Activated CD4-positive, alpha-beta T cell treated with anti-CD3 and anti-CD28 coated beads for 36 hours (primary cell): Measurements from ENCODE around the gene BLID. TPM values are rescaled to one million over a fixed set of nuclear protein-coding genes. Genes with fewer than 3 reads are reported as not detected.

ENCODE experiments used
- ATAC-seq: fragments of 200-7000 bp; cut with Tn5 transposase; one replicate; pipeline ENCODE4 v1.10.0; 2021; ENCODE audit warnings: mild to moderate bottlenecking, moderate library complexity
- CTCF ChIA-PET: fragments of 350-600 bp; sonication (Branson Sonifier 250); formaldehyde crosslinking; loops from one replicate; lab custom pipeline; 2021; ENCODE audit warnings: antibody characterized with exemption; lab: Charles Lee
- POLR2A ChIA-PET: fragments of 350-600 bp; sonication (Branson Sonifier 250); formaldehyde crosslinking; loops from one replicate; lab custom pipeline; 2021; ENCODE audit warnings: antibody characterized with exemption, inconsistent platforms; lab: Charles Lee
- DNase-seq: peaks from one replicate; pipeline ENCODE4 v3.0.0-alpha.2; 2020
- H3K27ac Mint-ChIP-seq: one replicate; pipeline ENCODE4 v1.8.0; 2021; ENCODE audit warnings: mixed read lengths
- H3K27me3 Mint-ChIP-seq: one replicate; pipeline ENCODE4 v1.8.0; 2021; ENCODE audit warnings: mixed read lengths
- H3K36me3 Mint-ChIP-seq: one replicate; pipeline ENCODE4 v1.8.0; 2021; ENCODE audit warnings: low read depth, mixed read lengths
- H3K4me1 Mint-ChIP-seq: one replicate; pipeline ENCODE4 v1.8.0; 2021; ENCODE audit warnings: mixed read lengths
- H3K4me3 Mint-ChIP-seq: one replicate; pipeline ENCODE4 v1.8.0; 2021; ENCODE audit warnings: mild to moderate bottlenecking, moderate library complexity, mixed read lengths
- H3K9me3 Mint-ChIP-seq: one replicate; pipeline ENCODE4 v1.8.0; 2021; ENCODE audit warnings: low read depth, mixed read lengths
- intact Hi-C, 2 experiments: fragments of 100-400 bp; cut with DNase I in 1 of 2; cut with micrococcal nuclease in 1 of 2; formaldehyde crosslinking; loops; one replicate each; pipeline versions ENCODE4 v1.14.2 to v1.15.1; 2022 to 2024; cut with DNase I, micrococcal nuclease
- total RNA-seq, 2 experiments: library from RNA; stranded (reverse); gene quantifications; one replicate each; pipeline ENCODE4 v1.2.3, GENCODE V29; 2021

BLID gene
- total RNA-seq, 2 experiments from 2014 or later = not detected

GRCh38 chr11:122094836-122095235, 21.2 kb downstream of the BLID start:
- ATAC-seq (no peak), DNase-seq (no peak)
- no peaks in the 10 kb centered on the region for H3K9me3 Mint-ChIP-seq
- intact Hi-C loops = no loop called here
- CTCF ChIA-PET = no interaction called here
- H3K27ac Mint-ChIP-seq = no peak overlapping the region
- H3K4me1 Mint-ChIP-seq = peaks cover 1% of the 10 kb centered on the region
- POLR2A ChIA-PET = no interaction called here
- H3K27me3 Mint-ChIP-seq = peaks cover 24% of the 10 kb centered on the region
- H3K4me3 Mint-ChIP-seq = no peak overlapping the region
- H3K36me3 Mint-ChIP-seq = no peaks in the 10 kb centered on the region

- DNase-seq (no peak), ATAC-seq (no peak)
- Mint-ChIP-seq H3K27me3 (peaks cover 19% of the 10 kb centered on the region), H3K4me1 (no peaks in the 10 kb centered on the region), H3K4me3 (no peak overlapping the region), H3K9me3 (no peaks in the 10 kb centered on the region), H3K36me3 (no peaks in the 10 kb centered on the region), H3K27ac (no peak overlapping the region)
- intact Hi-C loops = no loop called here
- ChIA-PET CTCF (no interaction called here), POLR2A (no interaction called here)
Measured at GRCh38 chr11:122093731-122094275, 22.2 kb downstream of the BLID start.

GRCh38 chr11:122091835-122092234, 24.2 kb downstream of the BLID start:
- CTCF ChIA-PET = no interaction called here
- Mint-ChIP-seq H3K4me1 (no peaks in the 10 kb centered on the region), H3K36me3 (no peaks in the 10 kb centered on the region), H3K4me3 (no peak overlapping the region), H3K27ac (no peak overlapping the region), H3K9me3 (no peaks in the 10 kb centered on the region), H3K27me3 (peaks cover 18% of the 10 kb centered on the region)
- DNase-seq (no peak), ATAC-seq (no peak)
- intact Hi-C loops = no loop called here
- POLR2A ChIA-PET = no interaction called here

GRCh38 chr11:122089111-122089510, 26.9 kb downstream of the BLID start:
- H3K4me1 Mint-ChIP-seq = no peaks in the 10 kb centered on the region
- ChIA-PET CTCF (interaction anchor here (0.6 kb wide), 1 partner anchor 52 kb away, joined by 3 read pairs; no protein-coding TSS in a partner anchor), POLR2A (no interaction called here)

GRCh38 chr11:122085712-122086111, 30.3 kb downstream of the BLID start:
- H3K36me3 Mint-ChIP-seq = no peaks in the 10 kb centered on the region
- no peaks in the 10 kb centered on the region for H3K9me3 Mint-ChIP-seq
- intact Hi-C loops = no loop called here
- ATAC-seq (no peak), DNase-seq (no peak)
- no peaks in the 10 kb centered on the region for H3K4me1 Mint-ChIP-seq
- POLR2A ChIA-PET = no interaction called here
- no peak overlapping the region for H3K27ac Mint-ChIP-seq
- H3K27me3 Mint-ChIP-seq = peaks cover 6% of the 10 kb centered on the region
- CTCF ChIA-PET = no interaction called here
- no peak overlapping the region for H3K4me3 Mint-ChIP-seq

More at GRCh38 chr11:122089111-122089510, 26.9 kb downstream of the BLID start:
- no peak overlapping the region for H3K4me3 Mint-ChIP-seq
- DNase-seq = no peak
- H3K27ac Mint-ChIP-seq = no peak overlapping the region
- no peaks in the 10 kb centered on the region for H3K36me3 Mint-ChIP-seq
- intact Hi-C loops = no loop called here
- peaks cover 14% of the 10 kb centered on the region for H3K27me3 Mint-ChIP-seq
- ATAC-seq = no peak
- no peaks in the 10 kb centered on the region for H3K9me3 Mint-ChIP-seq

GRCh38 chr11:122085264-122085663, 30.8 kb downstream of the BLID start:
- ATAC-seq (no peak), DNase-seq (no peak)
- intact Hi-C loops = no loop called here
- Mint-ChIP-seq H3K4me3 (no peak overlapping the region), H3K27ac (no peak overlapping the region), H3K4me1 (no peaks in the 10 kb centered on the region), H3K36me3 (no peaks in the 10 kb centered on the region), H3K27me3 (peaks cover 6% of the 10 kb centered on the region), H3K9me3 (no peaks in the 10 kb centered on the region)
- POLR2A ChIA-PET = no interaction called here
- CTCF ChIA-PET = interaction anchor here (0.7 kb wide), 1 partner anchor 15 kb away, joined by 3 read pairs; no protein-coding TSS in a partner anchor

- ChIA-PET POLR2A (no interaction called here), CTCF (no interaction called here)
- ATAC-seq = no peak
Measured at GRCh38 chr11:122082205-122082604, 33.8 kb downstream of the BLID start.

GRCh38 chr11:122081073-122081472, 34.9 kb downstream of the BLID start:
- CTCF ChIA-PET = no interaction called here
- no peaks in the 10 kb centered on the region for H3K4me1 Mint-ChIP-seq
- POLR2A ChIA-PET = no interaction called here

More at GRCh38 chr11:122082205-122082604, 33.8 kb downstream of the BLID start:
- no peak overlapping the region for H3K4me3 Mint-ChIP-seq
- no peak overlapping the region for H3K27ac Mint-ChIP-seq
- H3K36me3 Mint-ChIP-seq = no peaks in the 10 kb centered on the region
- no peaks in the 10 kb centered on the region for H3K4me1 Mint-ChIP-seq
- H3K27me3 Mint-ChIP-seq = peaks cover 7% of the 10 kb centered on the region
- intact Hi-C loops = no loop called here
- no peaks in the 10 kb centered on the region for H3K9me3 Mint-ChIP-seq
- DNase-seq = no peak

GRCh38 chr11:122077459-122077858, 38.6 kb downstream of the BLID start:
- no peak for ATAC-seq
- DNase-seq = no peak
- Mint-ChIP-seq H3K27ac (no peak overlapping the region), H3K27me3 (peaks cover 4% of the 10 kb centered on the region), H3K36me3 (no peaks in the 10 kb centered on the region), H3K4me1 (no peaks in the 10 kb centered on the region), H3K9me3 (no peaks in the 10 kb centered on the region), H3K4me3 (no peak overlapping the region)
- intact Hi-C loops = no loop called here
- POLR2A ChIA-PET = no interaction called here
- CTCF ChIA-PET = no interaction called here

More at GRCh38 chr11:122081073-122081472, 34.9 kb downstream of the BLID start:
- intact Hi-C loops = no loop called here
- Mint-ChIP-seq H3K4me3 (no peak overlapping the region), H3K9me3 (no peaks in the 10 kb centered on the region), H3K27ac (no peak overlapping the region), H3K27me3 (peaks cover 7% of the 10 kb centered on the region), H3K36me3 (no peaks in the 10 kb centered on the region)
- DNase-seq (no peak), ATAC-seq (no peak)

- H3K27me3 Mint-ChIP-seq = peaks cover 4% of the 10 kb centered on the region
- no peaks in the 10 kb centered on the region for H3K36me3 Mint-ChIP-seq
- no peaks in the 10 kb centered on the region for H3K9me3 Mint-ChIP-seq
- no peak overlapping the region for H3K4me3 Mint-ChIP-seq
- ATAC-seq = no peak
- ChIA-PET POLR2A (no interaction called here), CTCF (no interaction called here)
- H3K27ac Mint-ChIP-seq = no peak overlapping the region
- intact Hi-C loops = no loop called here
- no peak for DNase-seq
- no peaks in the 10 kb centered on the region for H3K4me1 Mint-ChIP-seq
Measured at GRCh38 chr11:122076512-122077120, 39.4 kb downstream of the BLID start.

GRCh38 chr11:122075016-122075415, 41.0 kb downstream of the BLID start:
- Mint-ChIP-seq H3K4me1 (no peaks in the 10 kb centered on the region), H3K27me3 (peaks cover 4% of the 10 kb centered on the region), H3K9me3 (no peaks in the 10 kb centered on the region), H3K36me3 (no peaks in the 10 kb centered on the region), H3K4me3 (no peak overlapping the region), H3K27ac (no peak overlapping the region)
- intact Hi-C loops = no loop called here
- ChIA-PET POLR2A (no interaction called here), CTCF (no interaction called here)
- no peak for DNase-seq
- ATAC-seq = no peak

GRCh38 chr11:122074022-122074421, 42.0 kb downstream of the BLID start:
- Mint-ChIP-seq H3K9me3 (no peaks in the 10 kb centered on the region), H3K27ac (no peak overlapping the region), H3K36me3 (no peaks in the 10 kb centered on the region), H3K4me1 (no peaks in the 10 kb centered on the region), H3K4me3 (no peak overlapping the region), H3K27me3 (peaks cover 6% of the 10 kb centered on the region)
- DNase-seq (no peak), ATAC-seq (no peak)
- POLR2A ChIA-PET = no interaction called here
- intact Hi-C loops = no loop called here
- CTCF ChIA-PET = no interaction called here
